Embryonic facial prominence (tissue), 1 donor: ENCODE data around the gene RTEL1.

Experiments
- DNase-seq: peaks from one replicate; pipeline ENCODE4 v3.0.0-alpha.2; 2016; ENCODE audit errors: extremely low spot score

The RTEL1 gene

DNA sequence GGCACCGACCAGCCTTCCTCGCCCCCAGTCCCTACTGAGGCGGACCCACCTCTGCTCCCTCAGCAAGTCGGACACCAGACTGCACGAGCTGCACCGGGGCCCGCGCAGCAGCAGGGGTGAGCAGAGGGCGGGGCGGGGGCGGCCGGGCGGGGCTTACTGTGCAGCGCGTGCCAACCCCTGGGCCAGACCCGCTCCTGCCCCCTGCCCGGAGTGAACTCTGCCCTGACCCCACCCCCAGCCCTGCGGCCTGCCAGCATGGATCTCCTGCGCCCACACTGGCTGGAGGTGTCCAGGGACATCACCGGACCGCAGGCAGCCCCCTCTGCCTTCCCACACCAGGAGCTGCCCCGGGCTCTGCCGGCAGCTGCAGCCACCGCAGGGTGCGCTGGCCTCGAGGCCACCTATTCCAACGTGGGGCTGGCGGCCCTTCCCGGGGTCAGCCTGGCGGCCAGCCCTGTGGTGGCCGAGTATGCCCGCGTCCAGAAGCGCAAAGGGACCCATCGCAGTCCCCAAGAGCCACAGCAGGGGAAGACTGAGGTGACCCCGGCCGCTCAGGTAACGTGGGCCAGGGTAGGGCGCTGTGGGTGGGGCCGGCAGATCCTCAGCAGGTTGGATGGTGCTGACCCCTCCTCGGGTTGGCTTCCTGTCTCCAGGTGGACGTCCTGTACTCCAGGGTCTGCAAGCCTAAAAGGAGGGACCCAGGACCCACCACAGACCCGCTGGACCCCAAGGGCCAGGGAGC is 80.0 kb downstream of the RTEL1 start:
- no peak for DNase-seq

DNA sequence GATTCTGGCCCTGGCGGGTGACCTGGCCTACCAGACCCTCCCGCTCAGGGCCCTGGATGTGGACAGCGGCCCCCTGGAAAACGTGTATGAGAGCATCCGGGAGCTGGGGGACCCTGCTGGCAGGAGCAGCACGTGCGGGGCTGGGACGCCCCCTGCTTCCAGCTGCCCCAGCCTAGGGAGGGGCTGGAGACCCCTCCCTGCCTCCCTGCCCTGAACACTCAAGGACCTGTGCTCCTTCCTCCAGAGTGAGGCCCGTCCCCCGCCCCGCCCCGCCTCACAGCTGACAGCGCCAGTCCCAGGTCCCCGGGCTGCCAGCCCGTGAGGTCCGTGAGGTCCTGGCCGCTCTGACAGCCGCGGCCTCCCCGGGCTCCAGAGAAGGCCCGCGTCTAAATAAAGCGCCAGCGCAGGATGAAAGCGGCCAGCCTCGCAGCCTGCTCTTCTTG is 80.6 kb downstream of the RTEL1 start:
- no peak for DNase-seq

DNA sequence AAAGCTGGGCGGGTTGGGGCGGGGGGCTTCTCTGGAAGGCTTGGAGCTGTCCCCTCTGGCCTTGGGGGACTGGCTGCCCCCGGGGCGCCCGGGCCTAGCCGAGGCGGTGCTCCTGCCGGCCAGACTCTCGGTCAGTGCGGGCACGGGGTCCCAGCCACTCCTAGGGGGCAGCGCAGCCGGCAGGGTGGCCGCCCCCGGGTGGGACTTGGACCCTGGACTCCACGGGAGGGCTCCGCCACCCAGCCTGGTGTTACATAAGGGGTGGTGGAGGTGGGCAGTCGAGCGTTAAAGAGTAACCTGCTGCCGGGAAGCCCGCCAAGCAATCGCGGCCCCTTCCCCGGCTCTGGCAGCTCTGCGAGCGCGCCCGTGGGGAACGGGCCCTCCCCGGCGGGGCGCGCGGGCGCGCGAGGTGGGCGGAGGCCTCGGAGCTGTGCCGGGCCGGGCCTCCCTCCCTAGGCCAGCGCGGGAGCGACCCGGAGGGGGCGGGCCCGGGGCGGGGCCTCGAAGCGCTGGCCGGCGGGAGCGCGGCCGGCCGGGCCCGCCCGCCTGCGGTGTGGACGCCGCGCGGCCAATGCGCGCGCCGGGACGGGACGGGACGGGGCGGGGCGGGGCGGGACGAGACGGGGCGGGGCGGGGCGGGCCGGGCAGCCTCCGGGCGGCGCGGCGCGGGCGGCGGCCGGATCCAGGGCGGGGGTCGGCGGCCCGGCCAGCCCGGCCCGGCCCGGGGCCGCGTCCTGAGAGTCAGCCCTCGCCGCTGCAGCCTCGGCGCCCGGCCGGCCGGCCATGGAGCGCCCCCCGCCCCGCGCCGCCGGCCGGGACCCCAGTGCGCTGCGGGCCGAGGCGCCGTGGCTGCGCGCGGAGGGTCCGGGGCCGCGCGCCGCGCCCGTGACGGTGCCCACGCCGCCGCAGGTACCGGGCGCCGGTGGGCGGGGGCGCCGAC is 81.3 kb downstream of the RTEL1 start, which contains the start of gene SLC2A4RG:
SLC2A4RG (plus strand) TSS at position 647 of the 940 bp plus-strand sequence; CDS start at position 784, 137 bp downstream.
- no peak for DNase-seq

DNA sequence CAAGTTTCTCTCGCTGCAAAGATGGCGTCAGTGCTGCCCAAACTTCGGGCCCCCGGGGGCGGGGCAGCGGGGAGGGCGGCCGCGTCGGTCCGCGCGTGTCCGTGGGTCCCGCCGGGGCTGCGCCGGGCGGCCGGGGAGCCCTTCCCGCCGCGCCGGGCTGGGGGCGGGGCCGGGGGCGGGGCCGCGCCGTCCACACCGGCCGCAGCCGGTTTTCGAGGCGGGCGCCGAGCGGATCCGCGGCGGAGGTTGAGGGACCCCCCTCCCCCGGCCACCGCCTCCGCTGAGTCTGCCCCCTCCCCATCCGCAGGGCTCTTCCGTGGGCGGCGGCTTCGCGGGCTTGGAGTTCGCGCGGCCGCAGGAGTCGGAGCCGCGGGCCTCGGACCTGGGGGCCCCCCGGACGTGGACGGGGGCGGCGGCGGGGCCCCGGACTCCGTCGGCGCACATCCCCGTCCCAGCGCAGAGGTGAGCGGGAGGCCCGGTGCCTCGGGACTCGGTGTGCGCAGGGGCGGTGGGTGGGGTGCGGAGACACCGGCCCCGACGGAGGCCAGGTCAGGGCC is 82.0 kb downstream of the RTEL1 start:
- DNase-seq: no peak

DNA sequence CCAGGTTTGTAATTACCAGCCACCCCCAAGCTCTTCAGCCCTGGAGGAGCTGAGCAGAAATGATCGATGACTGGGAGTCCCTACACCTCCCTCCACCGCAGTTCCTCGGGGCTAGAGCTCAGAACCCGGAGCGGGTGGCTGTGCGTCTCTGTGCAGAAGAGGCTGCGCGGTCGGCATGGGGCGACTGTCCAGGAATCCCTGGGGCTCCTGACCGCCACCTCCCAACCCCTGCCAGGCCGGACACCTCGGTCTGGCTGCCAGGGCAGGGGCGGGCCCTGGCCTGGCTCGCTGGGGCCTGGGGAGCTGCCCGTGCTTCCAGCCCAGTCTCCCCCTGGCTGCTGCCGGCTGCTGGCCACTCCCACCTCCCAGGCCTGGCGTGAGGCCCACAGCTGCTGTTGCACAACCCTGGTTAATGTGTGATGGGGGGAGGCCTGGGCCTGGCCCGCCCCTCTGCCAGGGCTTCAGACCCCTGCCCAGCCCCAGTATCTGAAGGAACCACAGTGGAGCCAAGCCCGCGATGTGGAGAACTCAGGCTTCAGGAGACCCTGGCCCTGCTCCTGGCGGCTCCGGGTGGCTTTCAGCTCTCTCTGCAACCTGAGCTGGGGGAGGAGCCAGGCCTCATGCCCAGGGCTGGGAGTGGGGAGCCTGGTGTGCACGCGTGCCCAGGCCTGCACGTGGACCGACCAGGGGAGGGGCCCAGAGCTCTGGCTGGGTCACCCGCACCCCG is 82.7 kb downstream of the RTEL1 start:
- DNase-seq: peak; percentile 46

DNA sequence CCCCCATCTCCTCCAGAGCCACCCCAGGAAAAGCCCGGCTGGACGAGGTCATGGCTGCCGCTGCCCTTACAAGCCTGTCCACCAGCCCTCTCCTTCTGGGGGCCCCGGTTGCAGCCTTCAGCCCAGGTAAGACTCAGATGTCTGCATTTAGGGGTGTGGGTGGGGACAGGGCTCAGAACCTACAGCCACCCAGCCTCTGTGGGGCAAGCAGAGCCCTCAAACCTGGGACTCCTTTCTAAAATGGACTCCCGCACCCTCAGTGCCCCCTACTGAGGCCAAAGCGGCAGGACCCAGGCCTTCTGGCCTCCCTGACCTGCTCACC is 83.2 kb downstream of the RTEL1 start:
- DNase-seq: no peak

DNA sequence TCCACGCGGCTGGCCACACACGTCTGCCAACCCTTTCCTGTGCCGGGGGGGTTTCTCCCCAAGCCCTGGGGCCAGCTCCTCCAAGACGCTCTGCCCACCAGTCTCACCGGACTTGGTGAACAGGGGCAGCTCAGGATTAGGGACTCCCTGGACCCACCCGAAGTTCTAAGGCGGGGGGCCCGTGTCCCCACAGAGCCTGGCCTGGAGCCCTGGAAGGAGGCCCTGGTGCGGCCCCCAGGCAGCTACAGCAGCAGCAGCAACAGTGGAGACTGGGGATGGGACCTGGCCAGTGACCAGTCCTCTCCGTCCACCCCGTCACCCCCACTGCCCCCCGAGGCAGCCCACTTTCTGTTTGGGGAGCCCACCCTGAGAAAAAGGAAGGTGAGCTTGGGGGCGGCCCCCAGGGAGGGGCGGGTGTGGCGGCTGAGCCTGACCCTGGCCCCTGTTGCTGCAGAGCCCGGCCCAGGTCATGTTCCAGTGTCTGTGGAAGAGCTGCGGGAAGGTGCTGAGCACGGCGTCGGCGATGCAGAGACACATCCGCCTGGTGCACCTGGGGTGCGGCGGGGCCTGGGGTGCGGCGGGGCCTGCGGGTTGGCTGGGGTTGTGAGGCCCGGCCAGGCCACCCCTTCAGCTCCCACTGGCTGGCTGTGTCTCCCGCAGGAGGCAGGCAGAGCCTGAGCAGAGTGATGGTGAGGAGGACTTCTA is 83.7 kb downstream of the RTEL1 start:
- no peak for DNase-seq

DNA sequence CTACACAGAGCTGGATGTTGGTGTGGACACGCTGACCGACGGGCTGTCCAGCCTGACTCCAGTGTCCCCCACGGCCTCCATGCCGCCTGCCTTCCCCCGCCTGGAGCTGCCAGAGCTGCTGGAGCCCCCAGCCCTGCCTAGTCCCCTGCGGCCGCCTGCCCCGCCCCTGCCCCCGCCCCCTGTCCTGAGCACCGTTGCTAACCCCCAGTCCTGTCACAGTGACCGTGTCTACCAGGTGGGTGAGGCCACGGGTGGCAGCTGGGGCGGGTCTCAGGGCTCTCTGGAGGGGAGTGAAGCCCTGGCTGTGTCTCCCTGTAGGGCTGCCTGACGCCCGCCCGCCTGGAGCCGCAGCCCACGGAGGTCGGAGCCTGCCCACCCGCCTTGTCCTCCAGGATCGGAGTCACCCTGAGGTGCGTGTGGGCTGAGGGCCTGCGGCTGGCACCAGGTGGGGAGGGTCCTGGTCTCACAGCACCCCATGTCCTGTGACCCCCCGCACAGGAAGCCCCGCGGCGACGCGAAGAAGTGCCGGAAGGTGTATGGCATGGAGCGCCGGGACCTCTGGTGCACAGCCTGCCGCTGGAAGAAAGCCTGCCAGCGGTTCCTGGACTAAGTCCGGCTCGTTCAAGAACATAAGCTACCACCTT is 84.4 kb downstream of the RTEL1 start:
- no peak for DNase-seq

DNA sequence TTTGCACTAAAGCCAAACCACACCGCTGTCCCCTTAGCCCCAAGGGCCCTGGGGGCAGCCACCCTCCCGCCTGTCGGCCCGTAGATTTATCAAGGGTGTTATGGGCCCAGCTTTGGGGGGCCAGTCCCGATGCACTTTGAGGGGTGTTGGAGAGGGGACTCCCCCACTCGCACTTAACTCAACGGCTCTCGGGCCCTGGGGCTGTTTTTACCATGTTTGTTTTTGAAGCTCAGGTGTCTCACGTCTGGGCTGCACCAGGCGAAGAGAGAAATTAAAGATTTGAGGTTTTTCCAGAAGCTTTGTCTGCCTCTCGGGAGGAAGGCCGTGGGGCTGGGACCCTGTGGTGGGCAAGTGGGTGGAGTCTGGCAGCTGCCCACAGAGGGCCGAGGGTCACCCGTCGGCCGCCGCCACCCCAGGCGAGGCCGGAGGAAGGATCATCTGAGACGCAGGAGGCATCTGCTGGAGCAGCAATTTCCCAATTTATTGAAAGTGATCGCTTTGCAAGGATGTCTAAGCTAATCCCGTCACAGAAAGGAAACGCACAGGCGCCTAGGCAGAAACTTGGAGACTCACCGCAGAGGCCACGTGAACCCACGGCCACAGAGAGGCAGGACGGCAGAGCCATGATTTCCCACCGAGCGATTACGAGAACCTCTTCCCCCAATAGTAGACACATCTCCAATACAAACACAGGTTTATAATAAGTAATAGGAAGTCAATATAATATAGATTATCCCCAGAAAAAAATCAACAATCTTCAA is 85.3 kb downstream of the RTEL1 start:
- DNase-seq: no peak

DNA sequence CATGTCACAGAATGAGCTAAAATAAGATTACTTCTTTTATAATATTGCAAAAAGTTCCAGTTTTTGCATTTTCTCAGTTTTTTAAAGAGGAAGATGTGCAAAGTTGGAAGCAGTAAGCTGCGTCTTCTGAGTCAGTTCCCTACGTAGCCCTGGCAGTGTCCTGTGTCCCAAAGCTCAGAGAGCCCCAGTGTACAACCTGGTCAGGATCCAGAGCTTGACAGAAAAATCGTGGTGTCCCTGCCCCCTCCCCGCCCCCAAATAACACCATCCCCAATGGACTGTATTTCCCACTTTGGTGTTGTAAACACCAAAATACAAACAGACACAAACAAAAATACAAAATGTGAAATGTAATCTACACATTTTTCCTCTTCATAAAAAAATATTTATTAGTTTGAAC is 86.0 kb downstream of the RTEL1 start:
- DNase-seq: no peak

DNA sequence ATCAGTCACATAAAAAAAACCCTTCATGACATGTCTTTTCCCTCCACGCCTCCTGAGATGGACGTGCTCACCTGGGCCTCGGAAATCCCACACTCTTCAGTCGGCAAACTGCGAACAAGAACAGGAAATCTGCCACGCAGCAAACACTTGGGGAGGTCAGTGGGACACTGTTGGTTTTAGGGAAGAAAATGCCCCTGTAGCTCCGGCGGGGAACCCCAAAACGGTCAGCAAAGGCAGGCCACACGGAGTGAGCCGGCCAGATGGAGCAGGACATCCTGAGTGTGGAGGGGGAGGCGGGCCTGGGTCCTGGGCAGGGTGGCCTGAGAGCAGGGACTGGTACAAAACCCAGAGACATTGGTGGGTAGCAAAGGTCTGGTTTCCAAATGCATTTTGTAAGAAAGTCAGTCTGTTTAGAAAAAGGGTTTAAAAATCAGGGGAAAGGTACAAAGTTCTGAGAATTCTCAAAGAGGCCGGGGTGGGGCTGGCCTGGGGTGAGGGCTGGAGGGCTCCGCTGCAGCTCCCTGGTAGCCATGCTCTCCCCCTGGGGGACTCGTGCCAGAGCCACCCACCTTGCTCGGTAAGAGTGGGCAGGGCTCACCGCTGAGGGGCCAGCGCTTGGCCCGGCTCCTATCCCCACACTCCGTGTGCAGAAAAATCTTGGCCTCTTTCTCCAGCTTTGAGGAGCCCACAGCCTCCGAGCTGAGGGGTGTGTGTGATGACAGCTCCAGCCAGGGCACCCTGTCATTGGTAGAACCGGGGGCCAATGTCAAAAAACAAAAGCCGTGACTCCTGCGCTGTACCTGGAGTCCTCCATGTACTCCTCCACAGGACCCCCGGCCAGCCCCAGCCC is 86.7 kb downstream of the RTEL1 start:
- no peak for DNase-seq

DNA sequence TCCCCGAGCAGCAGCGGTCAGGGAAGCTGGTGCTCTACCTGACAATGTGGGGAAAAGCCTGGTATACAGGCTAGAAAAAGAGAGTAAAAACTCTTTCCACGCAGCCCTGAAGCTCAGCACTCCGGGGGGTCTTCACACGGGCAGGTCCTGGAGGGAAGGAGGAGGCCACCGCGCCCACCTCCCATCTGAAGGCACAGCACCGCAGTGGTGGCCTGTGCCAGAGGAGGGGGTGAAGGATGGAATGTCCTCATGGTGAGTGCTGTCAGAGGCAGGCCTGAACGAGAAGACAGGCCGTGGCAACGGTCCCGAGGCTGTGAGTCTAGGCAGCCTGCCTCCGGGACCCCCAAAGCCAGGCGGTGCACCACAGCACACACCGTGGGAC is 87.3 kb downstream of the RTEL1 start:
- no peak for DNase-seq
